Ishikawa (cell line): ENCODE results near the gene KRTAP5-4.

Experiments
- CEBPB ChIP-seq: IDR thresholded peaks from 2 replicates; pipeline ENCODE4 v1.6.1; 2012
- CREB1 ChIP-seq: IDR thresholded peaks from 2 replicates; pipeline ENCODE4 v1.6.1; 2012; ENCODE audit warnings: low read depth
- EGR1 ChIP-seq: IDR thresholded peaks from 2 replicates; pipeline ENCODE4 v1.6.1; 2012
- EP300 ChIP-seq: IDR thresholded peaks from 2 replicates; pipeline ENCODE4 v1.6.1; 2012; ENCODE audit warnings: borderline replicate concordance
- FOXM1 ChIP-seq: IDR thresholded peaks from 2 replicates; pipeline ENCODE4 v1.6.1; 2012; ENCODE audit warnings: low read depth, borderline replicate concordance
- MAX ChIP-seq: IDR thresholded peaks from 2 replicates; pipeline ENCODE4 v1.6.1; 2012
- NFIC ChIP-seq: IDR thresholded peaks from 2 replicates; pipeline ENCODE4 v1.6.1; 2012
- RAD21 ChIP-seq: IDR thresholded peaks from 2 replicates; pipeline ENCODE4 v1.6.1; 2012; ENCODE audit warnings: low read depth
- REST ChIP-seq: IDR thresholded peaks from 2 replicates; pipeline ENCODE4 v1.6.1; 2012; ENCODE audit warnings: low read depth, mild to moderate bottlenecking
- TAF1 ChIP-seq: IDR thresholded peaks from 2 replicates; pipeline ENCODE4 v1.6.1; 2012; ENCODE audit warnings: low read depth, mild to moderate bottlenecking
- TCF12 ChIP-seq: IDR thresholded peaks from 2 replicates; pipeline ENCODE4 v1.6.1; 2012; ENCODE audit warnings: low read depth
- TEAD4 ChIP-seq: IDR thresholded peaks from 2 replicates; pipeline ENCODE4 v1.6.1; 2012
- USF1 ChIP-seq: IDR thresholded peaks from 2 replicates; pipeline ENCODE4 v1.6.1; 2012
- YY1 ChIP-seq: IDR thresholded peaks from 2 replicates; pipeline ENCODE4 v1.6.1; 2012; ENCODE audit warnings: low read depth
- ZBTB7A ChIP-seq: IDR thresholded peaks from 2 replicates; pipeline ENCODE4 v1.6.1; 2012; ENCODE audit warnings: low read depth

KRTAP5-4 gene

GRCh38 chr11:1618231-1618630 lies 3.7 kb downstream of the KRTAP5-4 start:
- TF ChIP-seq EGR1 (no peak), RAD21 (no peak), EP300 (no peak), NFIC (no peak), CEBPB (no peak), TEAD4 (no peak), TCF12 (no peak), CREB1 (no peak), TAF1 (no peak), FOXM1 (no peak), YY1 (no peak), REST (no peak)

- TF ChIP-seq USF1 = no peak
- TF ChIP-seq FOXM1 = no peak
- TF ChIP-seq YY1 = no peak
- no peak for TF ChIP-seq EP300
- TF ChIP-seq TAF1 = no peak
- no peak for TF ChIP-seq RAD21
- no peak for TF ChIP-seq CREB1
- no peak for TF ChIP-seq TEAD4
- TF ChIP-seq ZBTB7A = no peak
- no peak for TF ChIP-seq TCF12
- TF ChIP-seq CEBPB = no peak
- TF ChIP-seq NFIC = no peak
- no peak for TF ChIP-seq REST
These were observed 13.6 kb downstream of the KRTAP5-4 start, which contains the start of gene KRTAP5-3 for GRCh38 chr11:1608363-1608762. KRTAP5-3 (minus strand) TSS chr11:1608463; CDS start chr11:1608385, 78 bp downstream.

GRCh38 chr11:1604711-1605110 lies 17.2 kb downstream of the KRTAP5-4 start:
- TF ChIP-seq EGR1 (no peak), RAD21 (no peak), ZBTB7A (no peak), CEBPB (no peak), NFIC (no peak), REST (no peak), YY1 (no peak), EP300 (no peak), TEAD4 (no peak), CREB1 (no peak), FOXM1 (no peak), MAX (no peak), USF1 (no peak), TCF12 (no peak), TAF1 (no peak)

- no peak for TF ChIP-seq REST
- no peak for TF ChIP-seq NFIC
- TF ChIP-seq TEAD4 = no peak
- no peak for TF ChIP-seq TAF1
- no peak for TF ChIP-seq RAD21
- no peak for TF ChIP-seq EP300
- no peak for TF ChIP-seq TCF12
- TF ChIP-seq MAX = no peak
- no peak for TF ChIP-seq FOXM1
- no peak for TF ChIP-seq USF1
- no peak for TF ChIP-seq CEBPB
- no peak for TF ChIP-seq CREB1
These were observed 17.8 kb downstream of the KRTAP5-4 start for GRCh38 chr11:1604181-1604580.
